HepG2 (cell line): ENCODE data around the gene PRKCB.

Source experiments
- HBP1 ChIP-seq: IDR thresholded peaks from 2 replicates; pipeline ENCODE4 v1.6.1; 2016; ENCODE audit warnings: low read depth, control low read depth
- POLR2A ChIP-seq, 2 experiments: IDR thresholded peaks; 2 replicates each; pipeline ENCODE4 v1.6.1; 2011; ENCODE audit warnings: low read depth in 2 of 2, low read length in 2 of 2, mild to moderate bottlenecking in 1 of 2, moderate library complexity in 1 of 2; ENCODE audit not compliant: insufficient read depth in 1 of 2
- POLR2AphosphoS5 ChIP-seq: IDR thresholded peaks from 2 replicates; pipeline ENCODE4 v1.6.1; 2012; ENCODE audit warnings: low read depth, low read length

DNA sequence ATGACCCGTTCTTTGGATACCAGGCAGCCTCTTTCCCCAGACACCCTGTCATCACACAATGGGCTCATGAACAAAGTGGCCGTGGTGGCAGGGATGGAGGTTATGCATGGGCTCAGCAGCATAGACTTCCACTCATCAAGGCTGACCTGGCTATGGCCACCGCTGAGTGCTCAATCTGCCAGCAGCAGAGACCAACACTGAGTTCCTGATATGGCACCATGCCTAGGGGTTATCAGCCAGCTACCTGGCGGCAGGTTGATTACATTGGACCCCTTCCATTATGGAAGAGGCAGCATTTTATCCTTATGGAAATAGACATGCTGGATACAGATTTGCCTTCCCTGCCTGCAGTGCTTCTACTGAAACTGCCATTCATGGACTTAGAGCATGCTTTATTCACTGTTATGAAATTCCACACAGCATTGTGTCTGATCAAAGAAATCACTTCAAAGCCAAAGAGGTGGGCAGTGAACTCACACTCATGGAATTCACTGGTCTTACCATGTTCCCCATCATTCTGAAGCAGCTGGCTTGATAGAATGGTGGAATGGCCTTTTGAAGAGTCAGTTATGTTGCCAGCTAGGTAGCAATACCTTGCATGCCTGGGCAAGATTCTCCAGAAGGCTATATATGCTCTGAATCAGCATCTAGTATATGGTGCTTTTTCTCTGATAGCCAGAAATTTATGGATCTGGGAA, 160.6 kb downstream of the PRKCB start:
- no peak for TF ChIP-seq POLR2A (IDR thresholded peaks at IDR 0.05; ENCODE audit: insufficient read depth in 1 of 2, low read depth in 2 of 2, low read length in 2 of 2)
- no peak for TF ChIP-seq POLR2AphosphoS5
- TF ChIP-seq HBP1 (CRISPR knock-in tag) = no peak
